ENCODE results near the gene TNNC1. TPM values are rescaled to one million over a fixed set of nuclear protein-coding genes. Genes with fewer than 3 reads are reported as not detected.

TNNC1 gene
- total RNA-seq: 8,054 TPM
- long read RNA-seq, transcript TNNC1-201 (6 exons, 714 nt): major isoform, 2,386 of 2,534 reads
- long read RNA-seq, partial matches to known transcripts: 129 of 2,534 reads
- long read RNA-seq, other reads (novel, unspliced or antisense): 19 of 2,534 reads

- DNase-seq (ENCODE audit: low spot score): peak; percentile 84
These were observed at the start of gene TNNC1 for GRCh38 chr3:52453496-52454249. TNNC1 (minus strand) TSS chr3:52454041; CDS start chr3:52454015, 26 bp downstream.

GRCh38 chr3:52502808-52503350 lies 49.0 kb upstream of the TNNC1 start:
- no peak for DNase-seq (ENCODE audit: low spot score)
- intact Hi-C loops (cut with DNase I): no loop called here

More at GRCh38 chr3:52453496-52454249, at the start of gene TNNC1:
- intact Hi-C loops (cut with DNase I): loop anchor here (2.0 kb wide), 1 partner anchor 83 kb away; the partner anchor contains the start of gene UQCC5

GRCh38 chr3:52502001-52502400 lies 48.2 kb upstream of the TNNC1 start:
- intact Hi-C loops (cut with DNase I): no loop called here
- no peak for DNase-seq (ENCODE audit: low spot score)

GRCh38 chr3:52501046-52501445 lies 47.2 kb upstream of the TNNC1 start:
- DNase-seq (ENCODE audit: low spot score): no peak
- intact Hi-C loops (cut with DNase I): no loop called here

GRCh38 chr3:52498137-52499054 lies 44.6 kb upstream of the TNNC1 start:
- peak; percentile 88 for DNase-seq (ENCODE audit: low spot score)
- intact Hi-C loops (cut with DNase I): no loop called here

GRCh38 chr3:52495777-52496602 lies 42.1 kb upstream of the TNNC1 start:
- DNase-seq (ENCODE audit: low spot score): no peak
- intact Hi-C loops (cut with DNase I): no loop called here

GRCh38 chr3:52494886-52495495 lies 41.1 kb upstream of the TNNC1 start, which contains the start of gene STAB1:
STAB1 (plus strand) TSS chr3:52495338; CDS start chr3:52495414, 76 bp downstream.
- peak; percentile 82 for DNase-seq (ENCODE audit: low spot score)
- intact Hi-C loops (cut with DNase I): no loop called here

GRCh38 chr3:52494445-52494844 lies 40.6 kb upstream of the TNNC1 start:
- intact Hi-C loops (cut with DNase I): no loop called here
- DNase-seq (ENCODE audit: low spot score): no peak

GRCh38 chr3:52493232-52494017 lies 39.6 kb upstream of the TNNC1 start:
- intact Hi-C loops (cut with DNase I): no loop called here
- no peak for DNase-seq (ENCODE audit: low spot score)

- no peak for DNase-seq (ENCODE audit: low spot score)
- intact Hi-C loops (cut with DNase I): no loop called here
These were observed 38.2 kb upstream of the TNNC1 start for GRCh38 chr3:52492059-52492458.

GRCh38 chr3:52490939-52491526 lies 37.2 kb upstream of the TNNC1 start:
- peak; percentile 85 for DNase-seq (ENCODE audit: low spot score)
- intact Hi-C loops (cut with DNase I): no loop called here

- intact Hi-C loops (cut with DNase I): no loop called here
- no peak for DNase-seq (ENCODE audit: low spot score)
These were observed 36.4 kb upstream of the TNNC1 start for GRCh38 chr3:52490035-52490938.

GRCh38 chr3:52489453-52489852 lies 35.6 kb upstream of the TNNC1 start:
- intact Hi-C loops (cut with DNase I): no loop called here
- no peak for DNase-seq (ENCODE audit: low spot score)

- intact Hi-C loops (cut with DNase I): no loop called here
These were observed 34.9 kb upstream of the TNNC1 start for GRCh38 chr3:52488746-52489145.

GRCh38 chr3:52487788-52488691 lies 34.2 kb upstream of the TNNC1 start:
- intact Hi-C loops (cut with DNase I): no loop called here
- no peak for DNase-seq (ENCODE audit: low spot score)

More at GRCh38 chr3:52488746-52489145, 34.9 kb upstream of the TNNC1 start:
- DNase-seq (ENCODE audit: low spot score): no peak

All from cardiac septum (tissue), 1 donor.